ENCODE measurements around the gene SUMO3. TPM values are rescaled to one million over a fixed set of nuclear protein-coding genes. Genes with fewer than 3 reads are reported as not detected.
"Not testable (repeated sequence)": the region's sequence is repeated elsewhere in the genome, so short reads cannot be mapped to it uniquely, and the experiment has no call there.

SUMO3 gene
- total and polyA plus RNA-seq, 2 experiments from 2014 or later = 90.8 to 103 TPM

- not testable (repeated sequence) for H3K36me3 Mint-ChIP-seq (ENCODE audit: low read depth); H3K27ac Mint-ChIP-seq
Measured at GRCh38 chr21:44832516-44833255, 14.8 kb upstream of the SUMO3 start.

GRCh38 chr21:44831227-44831860 lies 13.5 kb upstream of the SUMO3 start:
- peaks cover 4% of the 10 kb centered on the region for H3K4me1 Mint-ChIP-seq
- H3K27ac ChIP-seq (ENCODE audit: low read depth) = no peak overlapping the region
- H3K79me2 ChIP-seq (replicated peaks; ENCODE audit: insufficient read depth) = no peaks in the 10 kb centered on the region
- DNase-seq (ENCODE audit: low spot score) (no peak), ATAC-seq (no peak)
- no peak overlapping the region for H3K4me3 ChIP-seq
- no peak overlapping the region for H3K27ac Mint-ChIP-seq
- no peaks in the 10 kb centered on the region for H3K36me3 ChIP-seq (ENCODE audit: insufficient read depth)
- H3K9me3 Mint-ChIP-seq = peaks cover 35% of the 10 kb centered on the region
- H3K9me2 ChIP-seq (ENCODE audit: insufficient read depth) = no peaks in the 10 kb centered on the region
- H3K27me3 ChIP-seq (ENCODE audit: insufficient read depth) = no peaks in the 10 kb centered on the region
- no peaks in the 10 kb centered on the region for H4K20me1 ChIP-seq (replicated peaks; ENCODE audit: insufficient read depth)
- H3K4me2 ChIP-seq = no peak overlapping the region
- H3K4me3 Mint-ChIP-seq = no peak overlapping the region
- no peak overlapping the region for H2AFZ ChIP-seq
- peaks cover 9% of the 10 kb centered on the region; the same call in 2 of the 3 replicates for H3K36me3 Mint-ChIP-seq (ENCODE audit: low read depth)
- peaks cover 4% of the 10 kb centered on the region for H3K27me3 Mint-ChIP-seq (ENCODE audit: insufficient read depth, low read depth, poor library complexity)
- H3F3A ChIP-seq (replicated peaks; ENCODE audit: low read depth) = no peaks in the 10 kb centered on the region
- no peaks in the 10 kb centered on the region for H3K4me1 ChIP-seq (ENCODE audit: insufficient read depth)
- TF ChIP-seq ZNF114 (CRISPR knock-in tag; IDR thresholded peaks at IDR 0.05) = no peak
- TF ChIP-seq CREB1 (CRISPR knock-in tag; IDR thresholded peaks at IDR 0.05; ENCODE audit: low read depth) = no peak
- TF ChIP-seq CTCF (conservative IDR thresholded peaks at IDR 0.05; ENCODE audit: low read depth in 2 of 2) = no peak
- no peak for TF ChIP-seq REST (IDR thresholded peaks at IDR 0.05; ENCODE audit: unreplicated experiment)
- TF ChIP-seq POLR2AphosphoS5 (IDR thresholded peaks at IDR 0.05; ENCODE audit: low read depth) = no peak
- TF ChIP-seq ETS1 (IDR thresholded peaks at IDR 0.05) = no peak
- TF ChIP-seq ZNF331 (CRISPR knock-in tag; IDR thresholded peaks at IDR 0.05; ENCODE audit: low read depth) = no peak
- no peak for TF ChIP-seq STAT1 (IDR thresholded peaks at IDR 0.05; ENCODE audit: unreplicated experiment)

More at GRCh38 chr21:44832516-44833255, 14.8 kb upstream of the SUMO3 start:
- H3K79me2 ChIP-seq (replicated peaks; ENCODE audit: insufficient read depth); ATAC-seq; H3K4me3 Mint-ChIP-seq; DNase-seq (ENCODE audit: low spot score); H3K4me1 ChIP-seq (ENCODE audit: insufficient read depth); H3K4me1 Mint-ChIP-seq; H3K36me3 ChIP-seq (ENCODE audit: insufficient read depth); H2AFZ ChIP-seq; H4K20me1 ChIP-seq (replicated peaks; ENCODE audit: insufficient read depth); H3K9me2 ChIP-seq (ENCODE audit: insufficient read depth); H3F3A ChIP-seq (replicated peaks; ENCODE audit: low read depth); H3K27me3 ChIP-seq (ENCODE audit: insufficient read depth); H3K4me2 ChIP-seq; H3K27me3 Mint-ChIP-seq (ENCODE audit: insufficient read depth, low read depth, poor library complexity); H3K27ac ChIP-seq (ENCODE audit: low read depth); H3K4me3 ChIP-seq: not testable (repeated sequence)
- H3K9me3 Mint-ChIP-seq = peaks cover 23% of the 10 kb centered on the region
